GM12801 (cell line): ENCODE data around the gene IMPDH2.

Experiments used
- CTCF ChIP-seq: IDR thresholded peaks from one replicate; pipeline ENCODE4 v1.5.1; 2011; ENCODE audit warnings: control low read depth; ENCODE audit not compliant: insufficient read length; ENCODE audit errors: extremely low read depth

Gene IMPDH2

GRCh38 chr3:49021213-49021812 lies 7.9 kb downstream of the IMPDH2 start:
- TF ChIP-seq CTCF: no peak

- TF ChIP-seq CTCF: no peak
These were observed 8.6 kb downstream of the IMPDH2 start for GRCh38 chr3:49020330-49021212.

GRCh38 chr3:49019941-49020329 lies 9.3 kb downstream of the IMPDH2 start:
- no peak for TF ChIP-seq CTCF

GRCh38 chr3:49018707-49019006 lies 10.5 kb downstream of the IMPDH2 start:
- no peak for TF ChIP-seq CTCF

GRCh38 chr3:49017971-49018706 lies 11.1 kb downstream of the IMPDH2 start, which contains the start of gene DALRD3:
Gene DALRD3 (minus strand): TSS chr3:49018580. CDS start chr3:49018564, 16 bp downstream.
- TF ChIP-seq CTCF: no peak

GRCh38 chr3:49017229-49017970 lies 11.8 kb downstream of the IMPDH2 start:
- no peak for TF ChIP-seq CTCF
